K562 (cell line): ENCODE measurements around the gene PTH2. TPM values are rescaled to one million over a fixed set of nuclear protein-coding genes. Genes with fewer than 3 reads are reported as not detected.

Experiments
- CREB1 ChIP-seq, 2 experiments: sonication (generic) in 1 of 2; formaldehyde crosslinking in 1 of 2; IDR thresholded peaks; 2 replicates each; pipeline versions ENCODE4 v1.6.1 to v1.8.0; 2012 to 2022; ENCODE audit warnings: inconsistent platforms in 1 of 2, mild to moderate bottlenecking in 1 of 2, missing genetic modification reagents in 1 of 2, moderate library complexity in 1 of 2
- CREM ChIP-seq: IDR thresholded peaks from 2 replicates; pipeline ENCODE4 v1.6.1; 2014; ENCODE audit warnings: antibody characterized with exemption, low read depth
- EGR1 ChIP-seq: fragments of 450-650 bp; conservative IDR thresholded peaks from 2 replicates; pipeline ENCODE4 v1.6.1; 2017; ENCODE audit warnings: mild to moderate bottlenecking
- FOS ChIP-seq: IDR thresholded peaks from 3 replicates; pipeline ENCODE4 v1.6.1; 2011; ENCODE audit not compliant: insufficient read length; ENCODE audit errors: extremely low read depth
- GABPA ChIP-seq: fragments of 200-800 bp; sonication (Bioruptor generic); conservative IDR thresholded peaks from 2 replicates; pipeline ENCODE4 v1.6.1; 2016; ENCODE audit warnings: low read depth, missing genetic modification characterization, missing compliant biosample characterization
- HOXB6 ChIP-seq: fragments of 250-450 bp; sonication (Bioruptor Pico); IDR thresholded peaks from 2 replicates; pipeline ENCODE4 v1.5.1; 2022; ENCODE audit warnings: mild to moderate bottlenecking, borderline replicate concordance
- MEF2D ChIP-seq: conservative IDR thresholded peaks from 2 replicates; pipeline ENCODE4 v1.6.1; 2016; ENCODE audit warnings: low read depth, missing genetic modification characterization, missing compliant biosample characterization
- MTF1 ChIP-seq: fragments of 250-450 bp; sonication (Bioruptor Pico); IDR thresholded peaks from 2 replicates; pipeline ENCODE4 v1.9.0; 2021; ENCODE audit warnings: moderate library complexity, mild to moderate bottlenecking, inconsistent platforms, borderline replicate concordance
- NFE2 ChIP-seq: IDR thresholded peaks from 2 replicates; pipeline ENCODE4 v1.6.1; 2014; ENCODE audit warnings: antibody characterized with exemption, low read depth
- PHF20 ChIP-seq: fragments of 450-650 bp; IDR thresholded peaks from 2 replicates; pipeline ENCODE4 v1.6.1; 2018; ENCODE audit not compliant: partially characterized antibody
- PTTG1 ChIP-seq: fragments of 450-650 bp; IDR thresholded peaks from 2 replicates; pipeline ENCODE4 v1.6.1; 2016; ENCODE audit warnings: low read depth, mild to moderate bottlenecking, missing genetic modification characterization, missing compliant biosample characterization
- RB1 ChIP-seq: fragments of 450-650 bp; IDR thresholded peaks from 2 replicates; pipeline ENCODE4 v1.6.1; 2017; ENCODE audit warnings: low read depth, mild to moderate bottlenecking
- RBM39 ChIP-seq: fragments of 200-400 bp; formaldehyde crosslinking; optimal IDR thresholded peaks from 2 replicates; pipeline ENCODE3; 2018; ENCODE audit warnings: low read depth, low read length
- SIN3B ChIP-seq: fragments of 450-650 bp; IDR thresholded peaks from 2 replicates; pipeline ENCODE4 v1.6.1; 2017; ENCODE audit warnings: low read depth, mild to moderate bottlenecking, moderate library complexity
- TGIF2 ChIP-seq: sonication (generic); formaldehyde crosslinking; IDR thresholded peaks from 2 replicates; pipeline ENCODE4 v1.8.1; 2022; ENCODE audit warnings: mild to moderate bottlenecking, missing genetic modification reagents, moderate library complexity
- ZC3H11A ChIP-seq: IDR thresholded peaks from 2 replicates; pipeline ENCODE4 v1.6.1; 2012; ENCODE audit warnings: low read depth, low read length, improper control_type of control experiment
- ZNF347 ChIP-seq: fragments of 450-650 bp; formaldehyde crosslinking; IDR thresholded peaks from 2 replicates; pipeline ENCODE4 v1.4.0; 2020; ENCODE audit warnings: low read depth, mild to moderate bottlenecking, moderate library complexity
- polyA plus RNA-seq, 8 experiments: library from polyadenylated mRNA; depleted of rRNA in 4 of 8; stranded (reverse) in 5 of 8; unstranded in 3 of 8; fragments of >200 nt; fragmentation: Nextera tagmentation in 2 of 8; fragmentation: Illumina TruSeq in 1 of 8; extraction: Ambion mirVana in 2 of 8; extraction: Trizol in 1 of 8; gene quantifications; 2 replicates each; pipeline versions ENCODE4 v1.2.1 to v1.2.3, GENCODE V29; 2011 to 2014; ENCODE audit warnings: inconsistent platforms in 1 of 8, missing spikeins in 1 of 8
- total RNA-seq, 7 experiments: library from RNA; depleted of rRNA in 6 of 7; stranded (reverse); fragments of >200 nt in 6 of 7; fragmentation: Illumina TruSeq in 2 of 7; extraction: Trizol in 2 of 7; gene quantifications; 2 replicates each; pipeline versions ENCODE4 v1.2.1 to v1.2.3, GENCODE V29; 2011 to 2021; ENCODE audit warnings: low replicate concordance in 1 of 7
- TF ChIP-seq, protein P1 (sequence below): fragments of 250-450 bp; sonication (Bioruptor Pico); IDR thresholded peaks from 2 replicates; pipeline ENCODE4 v1.4.0; 2020
- TF ChIP-seq, protein P2 (sequence below), 2 experiments: fragments of 150-350 bp in 1 of 2; IDR thresholded peaks; 2 replicates each; pipeline ENCODE4 v1.6.1; 2012 to 2016; ENCODE audit warnings: low read depth in 2 of 2, low read length in 2 of 2, mild to moderate bottlenecking in 1 of 2, moderate library complexity in 1 of 2
- TF ChIP-seq, protein P3 (sequence below): fragments of 450-650 bp; IDR thresholded peaks from one replicate; pipeline ENCODE4 v1.6.1; 2018; ENCODE audit warnings: mild to moderate bottlenecking, moderate library complexity; ENCODE audit not compliant: partially characterized antibody
- TF ChIP-seq, protein P4 (sequence below): fragments of 450-650 bp; IDR thresholded peaks from 2 replicates; pipeline ENCODE4 v1.6.1; 2018; ENCODE audit warnings: mild to moderate bottlenecking, low read depth; ENCODE audit not compliant: partially characterized antibody

PTH2 gene
- total and polyA plus RNA-seq, 9 of the 15 experiments (the other 6 are each of a cell fraction or from before 2014, with no cell fraction given) = 1.3 TPM; not detected in 8

DNA sequence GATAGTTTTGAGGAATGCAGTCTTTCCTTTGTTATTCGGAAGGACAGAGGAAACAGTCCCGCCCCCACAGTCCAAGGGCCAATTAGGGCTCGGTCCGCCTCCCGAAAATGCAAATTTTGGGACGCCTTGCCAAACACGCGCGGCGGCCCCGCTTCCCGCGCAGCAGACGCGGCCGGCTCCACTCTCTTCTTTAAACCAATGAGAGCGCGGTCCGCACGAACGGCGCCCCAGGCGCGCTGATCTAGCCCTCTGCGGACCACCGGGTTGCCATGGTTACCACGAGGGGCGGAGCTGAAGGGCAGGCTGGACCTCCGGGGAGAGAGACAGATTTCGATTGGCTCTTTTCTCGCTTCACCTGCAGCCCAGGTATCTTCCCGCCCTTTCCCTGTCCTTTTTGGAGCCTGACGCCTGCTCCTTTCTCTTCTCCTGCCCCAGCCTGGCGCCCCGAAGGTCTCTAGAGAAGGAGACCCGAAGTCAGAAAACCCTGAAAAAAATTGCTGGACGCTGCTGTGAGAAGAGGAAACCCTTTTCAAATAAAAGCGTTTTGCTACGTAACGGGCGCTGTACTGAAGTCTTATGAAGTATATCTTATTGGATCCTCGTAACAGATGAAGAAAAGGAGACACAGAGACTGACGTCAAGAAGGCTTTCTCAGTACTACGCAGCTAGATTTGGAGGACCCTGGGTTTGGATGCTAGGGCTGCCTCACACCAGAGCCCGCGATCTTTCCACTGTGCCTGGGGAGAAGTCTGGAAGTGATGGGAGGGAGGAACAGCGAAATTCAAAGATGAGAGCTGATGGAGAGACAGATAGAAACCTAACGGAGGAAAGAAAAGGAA, 2.0 kb downstream of the PTH2 start (continued):
- peak; percentile 2 for TF ChIP-seq FOS
- no peak for TF ChIP-seq HOXB6
- TF ChIP-seq GABPA (tag) = no peak
- no peak for TF ChIP-seq CREB1 (IDR thresholded peaks at IDR 0.05)
- peak; percentile 37; the same call in 1 of the 2 replicates for TF ChIP-seq CREB1 (CRISPR knock-in tag; IDR thresholded peaks at IDR 0.05)
- TF ChIP-seq, protein P1, sequence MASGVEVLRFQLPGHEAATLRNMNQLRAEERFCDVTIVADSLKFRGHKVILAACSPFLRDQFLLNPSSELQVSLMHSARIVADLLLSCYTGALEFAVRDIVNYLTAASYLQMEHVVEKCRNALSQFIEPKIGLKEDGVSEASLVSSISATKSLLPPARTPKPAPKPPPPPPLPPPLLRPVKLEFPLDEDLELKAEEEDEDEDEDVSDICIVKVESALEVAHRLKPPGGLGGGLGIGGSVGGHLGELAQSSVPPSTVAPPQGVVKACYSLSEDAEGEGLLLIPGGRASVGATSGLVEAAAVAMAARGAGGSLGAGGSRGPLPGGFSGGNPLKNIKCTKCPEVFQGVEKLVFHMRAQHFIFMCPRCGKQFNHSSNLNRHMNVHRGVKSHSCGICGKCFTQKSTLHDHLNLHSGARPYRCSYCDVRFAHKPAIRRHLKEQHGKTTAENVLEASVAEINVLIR (CRISPR knock-in tag) = no peak
- TF ChIP-seq, protein P2, sequence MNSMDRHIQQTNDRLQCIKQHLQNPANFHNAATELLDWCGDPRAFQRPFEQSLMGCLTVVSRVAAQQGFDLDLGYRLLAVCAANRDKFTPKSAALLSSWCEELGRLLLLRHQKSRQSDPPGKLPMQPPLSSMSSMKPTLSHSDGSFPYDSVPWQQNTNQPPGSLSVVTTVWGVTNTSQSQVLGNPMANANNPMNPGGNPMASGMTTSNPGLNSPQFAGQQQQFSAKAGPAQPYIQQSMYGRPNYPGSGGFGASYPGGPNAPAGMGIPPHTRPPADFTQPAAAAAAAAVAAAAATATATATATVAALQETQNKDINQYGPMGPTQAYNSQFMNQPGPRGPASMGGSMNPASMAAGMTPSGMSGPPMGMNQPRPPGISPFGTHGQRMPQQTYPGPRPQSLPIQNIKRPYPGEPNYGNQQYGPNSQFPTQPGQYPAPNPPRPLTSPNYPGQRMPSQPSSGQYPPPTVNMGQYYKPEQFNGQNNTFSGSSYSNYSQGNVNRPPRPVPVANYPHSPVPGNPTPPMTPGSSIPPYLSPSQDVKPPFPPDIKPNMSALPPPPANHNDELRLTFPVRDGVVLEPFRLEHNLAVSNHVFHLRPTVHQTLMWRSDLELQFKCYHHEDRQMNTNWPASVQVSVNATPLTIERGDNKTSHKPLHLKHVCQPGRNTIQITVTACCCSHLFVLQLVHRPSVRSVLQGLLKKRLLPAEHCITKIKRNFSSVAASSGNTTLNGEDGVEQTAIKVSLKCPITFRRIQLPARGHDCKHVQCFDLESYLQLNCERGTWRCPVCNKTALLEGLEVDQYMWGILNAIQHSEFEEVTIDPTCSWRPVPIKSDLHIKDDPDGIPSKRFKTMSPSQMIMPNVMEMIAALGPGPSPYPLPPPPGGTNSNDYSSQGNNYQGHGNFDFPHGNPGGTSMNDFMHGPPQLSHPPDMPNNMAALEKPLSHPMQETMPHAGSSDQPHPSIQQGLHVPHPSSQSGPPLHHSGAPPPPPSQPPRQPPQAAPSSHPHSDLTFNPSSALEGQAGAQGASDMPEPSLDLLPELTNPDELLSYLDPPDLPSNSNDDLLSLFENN (IDR thresholded peaks at IDR 0.05; ENCODE audit: low read depth in 2 of 2, low read length in 2 of 2) = no peak
- TF ChIP-seq ZC3H11A = no peak
- no peak for TF ChIP-seq ZNF347
- no peak for TF ChIP-seq PTTG1 (tag)
- TF ChIP-seq, protein P3, sequence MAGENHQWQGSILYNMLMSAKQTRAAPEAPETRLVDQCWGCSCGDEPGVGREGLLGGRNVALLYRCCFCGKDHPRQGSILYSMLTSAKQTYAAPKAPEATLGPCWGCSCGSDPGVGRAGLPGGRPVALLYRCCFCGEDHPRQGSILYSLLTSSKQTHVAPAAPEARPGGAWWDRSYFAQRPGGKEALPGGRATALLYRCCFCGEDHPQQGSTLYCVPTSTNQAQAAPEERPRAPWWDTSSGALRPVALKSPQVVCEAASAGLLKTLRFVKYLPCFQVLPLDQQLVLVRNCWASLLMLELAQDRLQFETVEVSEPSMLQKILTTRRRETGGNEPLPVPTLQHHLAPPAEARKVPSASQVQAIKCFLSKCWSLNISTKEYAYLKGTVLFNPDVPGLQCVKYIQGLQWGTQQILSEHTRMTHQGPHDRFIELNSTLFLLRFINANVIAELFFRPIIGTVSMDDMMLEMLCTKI = no peak
- TF ChIP-seq SIN3B = no peak
- TF ChIP-seq, protein P4, sequence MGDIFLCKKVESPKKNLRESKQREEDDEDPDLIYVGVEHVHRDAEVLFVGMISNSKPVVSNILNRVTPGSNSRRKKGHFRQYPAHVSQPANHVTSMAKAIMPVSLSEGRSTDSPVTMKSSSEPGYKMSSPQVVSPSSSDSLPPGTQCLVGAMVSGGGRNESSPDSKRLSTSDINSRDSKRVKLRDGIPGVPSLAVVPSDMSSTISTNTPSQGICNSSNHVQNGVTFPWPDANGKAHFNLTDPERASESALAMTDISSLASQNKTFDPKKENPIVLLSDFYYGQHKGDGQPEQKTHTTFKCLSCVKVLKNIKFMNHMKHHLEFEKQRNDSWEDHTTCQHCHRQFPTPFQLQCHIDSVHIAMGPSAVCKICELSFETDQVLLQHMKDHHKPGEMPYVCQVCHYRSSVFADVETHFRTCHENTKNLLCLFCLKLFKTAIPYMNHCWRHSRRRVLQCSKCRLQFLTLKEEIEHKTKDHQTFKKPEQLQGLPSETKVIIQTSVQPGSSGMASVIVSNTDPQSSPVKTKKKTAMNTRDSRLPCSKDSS = no peak
- TF ChIP-seq EGR1 = peak; percentile 52
- no peak for TF ChIP-seq PHF20
- TF ChIP-seq MTF1 (CRISPR knock-in tag) = no peak
- no peak for TF ChIP-seq RBM39
- no peak for TF ChIP-seq MEF2D (tag)
- TF ChIP-seq NFE2 = no peak
- 0 out of 2 replicates have a peak, but pooled peaks have one; percentile 25 for TF ChIP-seq CREM
- no peak for TF ChIP-seq TGIF2 (CRISPR knock-in tag)
- TF ChIP-seq RB1 = peak; percentile 65; the same call in 1 of the 2 replicates
